Measurements from ENCODE around the gene ADAM17.
"Not testable (repeated sequence)": the region's sequence is repeated elsewhere in the genome, so short reads cannot be mapped to it uniquely, and the experiment has no call there.

The ADAM17 gene

GRCh38 chr2:9517118-9517782, 38.4 kb downstream of the ADAM17 start:
- no peak for DNase-seq

GRCh38 chr2:9513946-9514345, 41.7 kb downstream of the ADAM17 start:
- not testable (repeated sequence) for DNase-seq

GRCh38 chr2:9508931-9509330, 46.7 kb downstream of the ADAM17 start:
- no peak for DNase-seq

GRCh38 chr2:9498210-9498609, 57.4 kb downstream of the ADAM17 start:
- DNase-seq: no peak

GRCh38 chr2:9497017-9497416, 58.6 kb downstream of the ADAM17 start:
- DNase-seq: no peak

GRCh38 chr2:9494081-9494480, 61.5 kb downstream of the ADAM17 start:
- no peak for DNase-seq

GRCh38 chr2:9493478-9493877, 62.2 kb downstream of the ADAM17 start:
- DNase-seq: no peak

GRCh38 chr2:9492927-9493326, 62.7 kb downstream of the ADAM17 start:
- DNase-seq: no peak

GRCh38 chr2:9490789-9491188, 64.8 kb downstream of the ADAM17 start:
- DNase-seq: no peak

GRCh38 chr2:9488583-9489547, 66.8 kb downstream of the ADAM17 start:
- no peak for DNase-seq

- DNase-seq: no peak
Observed at GRCh38 chr2:9484533-9484932, 71.1 kb downstream of the ADAM17 start.

GRCh38 chr2:9483107-9483506, 72.5 kb downstream of the ADAM17 start:
- DNase-seq: no peak

- no peak for DNase-seq
Observed at GRCh38 chr2:9480157-9480556, 75.5 kb downstream of the ADAM17 start.

GRCh38 chr2:9478526-9478925, 77.1 kb downstream of the ADAM17 start:
- no peak for DNase-seq

GRCh38 chr2:9477914-9478313, 77.7 kb downstream of the ADAM17 start:
- no peak for DNase-seq

GRCh38 chr2:9474361-9475057, 81.1 kb downstream of the ADAM17 start, which contains the start of gene IAH1:
Gene IAH1, plus strand, starts transcription at chr2:9474551. Its CDS starts 16 bp downstream, at chr2:9474567.
- DNase-seq: no peak

- no peak for DNase-seq
Observed at GRCh38 chr2:9473985-9474360, 81.7 kb downstream of the ADAM17 start.

- DNase-seq: no peak
Observed at GRCh38 chr2:9473308-9473984, 82.2 kb downstream of the ADAM17 start.

GRCh38 chr2:9472511-9472910, 83.1 kb downstream of the ADAM17 start:
- no peak for DNase-seq

GRCh38 chr2:9471206-9471605, 84.4 kb downstream of the ADAM17 start:
- no peak for DNase-seq

GRCh38 chr2:9467687-9468086, 87.9 kb downstream of the ADAM17 start:
- no peak for DNase-seq

- DNase-seq: no peak
Observed at GRCh38 chr2:9466147-9466683, 89.4 kb downstream of the ADAM17 start.

- no peak for DNase-seq
Observed at GRCh38 chr2:9465170-9465569, 90.5 kb downstream of the ADAM17 start.
